IPS DF 4.7 (cell line): ENCODE measurements around the gene GID8.

Source experiments
- DNase-seq: peaks from one replicate; pipeline ENCODE4 v3.0.0-alpha.2; 2013; ENCODE audit warnings: low spot score; ENCODE audit errors: extremely low read depth

The GID8 gene

GRCh38 chr20:62943396-62943795, 5.4 kb downstream of the GID8 start:
- no peak for DNase-seq

- no peak for DNase-seq
These were observed 6.2 kb downstream of the GID8 start for GRCh38 chr20:62944184-62944583.

GRCh38 chr20:62944746-62945145, 6.8 kb downstream of the GID8 start:
- no peak for DNase-seq

- no peak for DNase-seq
These were observed 7.9 kb downstream of the GID8 start for GRCh38 chr20:62945771-62946339.

- DNase-seq: no peak
These were observed 9.0 kb downstream of the GID8 start for GRCh38 chr20:62946918-62947317.

GRCh38 chr20:62947532-62948300, 9.8 kb downstream of the GID8 start:
- no peak for DNase-seq

GRCh38 chr20:62949153-62949821, 11.3 kb downstream of the GID8 start:
- DNase-seq: no peak

- DNase-seq: no peak
These were observed 12.0 kb downstream of the GID8 start for GRCh38 chr20:62949962-62950361.

- no peak for DNase-seq
These were observed 12.8 kb downstream of the GID8 start for GRCh38 chr20:62950741-62951140.

- DNase-seq: no peak
These were observed 13.4 kb downstream of the GID8 start for GRCh38 chr20:62951143-62951895.

- DNase-seq: no peak
These were observed 14.0 kb downstream of the GID8 start for GRCh38 chr20:62951896-62952372.

- no peak for DNase-seq
These were observed 14.5 kb downstream of the GID8 start, which contains the start of gene SLC17A9 for GRCh38 chr20:62952373-62952967. TSS of gene SLC17A9 (plus strand) at chr20:62952709. CDS start at chr20:62952831, 122 bp downstream.

- no peak for DNase-seq
These were observed 15.3 kb downstream of the GID8 start for GRCh38 chr20:62952968-62953838.

GRCh38 chr20:62953839-62954703, 16.1 kb downstream of the GID8 start:
- DNase-seq: no peak

GRCh38 chr20:62955519-62956386, 17.8 kb downstream of the GID8 start:
- no peak for DNase-seq

GRCh38 chr20:62956387-62957135, 18.6 kb downstream of the GID8 start:
- no peak for DNase-seq
